Chondrocyte (in vitro differentiated cells): ENCODE data around the gene KCNQ5. TPM values are rescaled to one million over a fixed set of nuclear protein-coding genes. Genes with fewer than 3 reads are reported as not detected.

ENCODE experiments used
- DNase-seq: peaks from one replicate; pipeline ENCODE4 v3.0.0; 2021; ENCODE audit warnings: mixed read lengths, low spot score
- H3K27ac Mint-ChIP-seq: one replicate; pipeline ENCODE4 v1.8.0; 2021; ENCODE audit warnings: mild to moderate bottlenecking, moderate library complexity, mixed read lengths; ENCODE audit not compliant: unreplicated experiment
- H3K27me3 Mint-ChIP-seq: 2 replicates; pipeline ENCODE4 v1.8.0; 2021; ENCODE audit warnings: low read depth, mixed read lengths
- H3K36me3 Mint-ChIP-seq: 2 replicates; pipeline ENCODE4 v1.8.0; 2021; ENCODE audit warnings: low read depth, mixed read lengths
- H3K4me1 Mint-ChIP-seq: 2 replicates; pipeline ENCODE4 v1.8.0; 2021; ENCODE audit warnings: low read depth, mild to moderate bottlenecking, mixed read lengths
- H3K4me3 Mint-ChIP-seq: one replicate; pipeline ENCODE4 v1.8.0; 2021; ENCODE audit warnings: mild to moderate bottlenecking, moderate library complexity, mixed read lengths; ENCODE audit not compliant: unreplicated experiment
- H3K9me3 Mint-ChIP-seq: 2 replicates; pipeline ENCODE4 v1.8.0; 2021; ENCODE audit warnings: low read depth, mixed read lengths
- CTCF ChIP-seq: fragments of 200-600 bp; sonication (generic); IDR thresholded peaks from 2 replicates; pipeline ENCODE4 v1.5.0; 2021; ENCODE audit warnings: antibody characterized with exemption, mild to moderate bottlenecking, moderate library complexity
- total RNA-seq: library from RNA; stranded (reverse); gene quantifications from 3 replicates; pipeline ENCODE4 v1.2.1, GENCODE V29; 2021

Gene KCNQ5
- total RNA-seq, 1 donor from 2014 or later: 4.1 TPM

- H3K36me3 Mint-ChIP-seq: no peaks in the 10 kb centered on the region
- H3K4me3 Mint-ChIP-seq: no peak overlapping the region
- no peak overlapping the region for H3K27ac Mint-ChIP-seq
- H3K27me3 Mint-ChIP-seq: no peaks in the 10 kb centered on the region
- no peak for DNase-seq
- H3K9me3 Mint-ChIP-seq: no peaks in the 10 kb centered on the region
- peaks cover 7% of the 10 kb centered on the region for H3K4me1 Mint-ChIP-seq
- no peak for TF ChIP-seq CTCF
Observed at GRCh38 chr6:73078908-73079610, 457.2 kb downstream of the KCNQ5 start.

- H3K4me3 Mint-ChIP-seq: no peak overlapping the region
- no peak for DNase-seq
- H3K36me3 Mint-ChIP-seq: no peaks in the 10 kb centered on the region
- no peaks in the 10 kb centered on the region for H3K27me3 Mint-ChIP-seq
- no peaks in the 10 kb centered on the region for H3K9me3 Mint-ChIP-seq
- no peak overlapping the region for H3K27ac Mint-ChIP-seq
- peaks cover 7% of the 10 kb centered on the region for H3K4me1 Mint-ChIP-seq
- TF ChIP-seq CTCF: no peak
Observed at GRCh38 chr6:73079611-73079955, 457.7 kb downstream of the KCNQ5 start.

- H3K4me3 Mint-ChIP-seq: no peak overlapping the region
- H3K9me3 Mint-ChIP-seq: no peaks in the 10 kb centered on the region
- TF ChIP-seq CTCF: no peak
- no peaks in the 10 kb centered on the region for H3K27me3 Mint-ChIP-seq
- H3K27ac Mint-ChIP-seq: no peak overlapping the region
- no peak for DNase-seq
- peaks cover 7% of the 10 kb centered on the region for H3K4me1 Mint-ChIP-seq
- no peaks in the 10 kb centered on the region for H3K36me3 Mint-ChIP-seq
Observed at GRCh38 chr6:73079978-73080377, 458.1 kb downstream of the KCNQ5 start.

- no peak for TF ChIP-seq CTCF
- DNase-seq: no peak
- H3K4me3 Mint-ChIP-seq: no peak overlapping the region
- H3K27ac Mint-ChIP-seq: no peak overlapping the region
- H3K4me1 Mint-ChIP-seq: peaks cover 10% of the 10 kb centered on the region
- no peaks in the 10 kb centered on the region for H3K9me3 Mint-ChIP-seq
- H3K36me3 Mint-ChIP-seq: no peaks in the 10 kb centered on the region
- H3K27me3 Mint-ChIP-seq: no peaks in the 10 kb centered on the region
Observed at GRCh38 chr6:73081955-73082354, 460.1 kb downstream of the KCNQ5 start.

- Mint-ChIP-seq H3K4me1 (peaks cover 10% of the 10 kb centered on the region), H3K27ac (no peak overlapping the region), H3K36me3 (no peaks in the 10 kb centered on the region), H3K4me3 (no peak overlapping the region), H3K27me3 (no peaks in the 10 kb centered on the region), H3K9me3 (no peaks in the 10 kb centered on the region)
- TF ChIP-seq CTCF: no peak
- no peak for DNase-seq
Observed at GRCh38 chr6:73083886-73084285, 462.0 kb downstream of the KCNQ5 start.
